H1 (cell line): ENCODE results near the gene SERPINA10. TPM values are rescaled to one million over a fixed set of nuclear protein-coding genes. Genes with fewer than 3 reads are reported as not detected.

ENCODE experiments used
- CTCF ChIA-PET: fragments of 300-600 bp; sonication (Branson Sonifier 250); formaldehyde crosslinking; loops from one replicate; lab custom pipeline; 2021; ENCODE audit not compliant: partially characterized antibody; lab: Charles Lee
- POLR2A ChIA-PET: fragments of 300-600 bp; sonication (Branson Sonifier 250); formaldehyde crosslinking; loops from one replicate; lab custom pipeline; 2021; ENCODE audit warnings: inconsistent platforms; ENCODE audit not compliant: partially characterized antibody; lab: Charles Lee
- DNase-seq, 2 experiments: peaks; one replicate each; pipeline versions ENCODE4 v3.0.0 to v3.0.0-alpha.2; 2010 to 2022; ENCODE audit warnings: low spot score in 2 of 2, low read depth in 1 of 2, mixed read lengths in 1 of 2
- FAIRE-seq: peaks from 2 replicates; lab custom pipeline; 2011; peaks lifted over from hg19 to GRCh38; lab: Jason Lieb, UNC
- H2AFZ ChIP-seq: 2 replicates; pipeline ENCODE4 v1.8.1; 2012; ENCODE audit warnings: low read length, inconsistent platforms
- H2AK5ac ChIP-seq: 2 replicates; pipeline ENCODE4 v1.6.1; 2013; ENCODE audit warnings: low read depth, low read length
- H2BK120ac ChIP-seq: replicated peaks from 2 replicates; pipeline ENCODE3; 2013; ENCODE audit warnings: low read depth, low read length, inconsistent platforms
- H2BK12ac ChIP-seq: 2 replicates; pipeline ENCODE4 v1.6.1; 2013; ENCODE audit warnings: low read depth, low read length
- H2BK15ac ChIP-seq: 2 replicates; pipeline ENCODE4 v1.6.1; 2013; ENCODE audit warnings: low read length
- H2BK20ac ChIP-seq: 2 replicates; pipeline ENCODE4 v1.6.1; 2013; ENCODE audit warnings: low read length
- H2BK5ac ChIP-seq: 2 replicates; pipeline ENCODE4 v1.6.1; 2013; ENCODE audit warnings: low read depth, low read length
- H3K14ac ChIP-seq: 2 replicates; pipeline ENCODE4 v1.6.1; 2013; ENCODE audit warnings: inconsistent platforms; ENCODE audit not compliant: insufficient read length
- H3K18ac ChIP-seq: 2 replicates; pipeline ENCODE4 v1.6.1; 2013; ENCODE audit warnings: low read length; ENCODE audit errors: extremely low read depth
- H3K23ac ChIP-seq: 2 replicates; pipeline ENCODE4 v1.6.1; 2013; ENCODE audit warnings: inconsistent platforms; ENCODE audit not compliant: insufficient read length
- H3K23me2 ChIP-seq: 2 replicates; pipeline ENCODE4 v1.6.1; 2013; ENCODE audit warnings: low read depth, low read length
- H3K27ac ChIP-seq: 2 replicates; pipeline ENCODE4 v1.6.1; 2011; ENCODE audit warnings: low read depth, low read length, inconsistent platforms
- H3K27me3 ChIP-seq, 4 experiments: replicated peaks in 1 of 4; 1 replicate in 1 of 4; 2 replicates in 3 of 4; pipeline versions ENCODE4 v1.6.1 to v1.8.1; 2011 to 2013; ENCODE audit warnings: low read length in 3 of 4, mild to moderate bottlenecking in 3 of 4, inconsistent platforms in 2 of 4, mixed read lengths in 2 of 4, moderate library complexity in 1 of 4; ENCODE audit not compliant: control insufficient read depth in 3 of 4, insufficient read depth in 3 of 4; ENCODE audit errors: extremely low read depth in 1 of 4
- H3K36me3 ChIP-seq, 4 experiments: 2 replicates each; pipeline versions ENCODE4 v1.6.1 to v1.8.1; 2011 to 2013; ENCODE audit warnings: mild to moderate bottlenecking in 4 of 4, low read length in 3 of 4, moderate library complexity in 2 of 4, control low read depth in 1 of 4, inconsistent platforms in 1 of 4; ENCODE audit not compliant: insufficient read depth in 4 of 4, control insufficient read depth in 2 of 4
- H3K4ac ChIP-seq: replicated peaks from 2 replicates; pipeline ENCODE3; 2013; ENCODE audit warnings: low read length, low read depth, mixed read lengths, inconsistent platforms; ENCODE audit not compliant: insufficient read length
- H3K4me1 ChIP-seq, 4 experiments: replicated peaks in 1 of 4; 1 replicate in 1 of 4; 2 replicates in 3 of 4; pipeline versions ENCODE4 v1.6.1 to v1.8.1; 2011 to 2013; ENCODE audit warnings: low read length in 3 of 4, inconsistent platforms in 2 of 4, mixed read lengths in 1 of 4; ENCODE audit not compliant: insufficient read depth in 4 of 4, control insufficient read depth in 3 of 4
- H3K4me2 ChIP-seq, 2 experiments: 2 replicates each; pipeline versions ENCODE4 v1.6.1 to v1.8.1; 2011 to 2013; ENCODE audit warnings: low read depth in 2 of 2, low read length in 2 of 2, control low read depth in 1 of 2, inconsistent platforms in 1 of 2, mild to moderate bottlenecking in 1 of 2; ENCODE audit not compliant: insufficient read depth in 1 of 2
- H3K4me3 ChIP-seq, 4 experiments: fragments of 200-600, 300-600 bp in 1 of 4; sonication (generic), shearing (Covaris generic), sonication (Bioruptor Twin) in 1 of 4; 2 replicates each; pipeline versions ENCODE4 v1.5.1 to v1.8.1; 2011 to 2016; ENCODE audit warnings: low read length in 4 of 4, low read depth in 3 of 4, control low read depth in 2 of 4, inconsistent platforms in 2 of 4, mild to moderate bottlenecking in 2 of 4, mixed read lengths in 1 of 4, moderate library complexity in 1 of 4; ENCODE audit not compliant: insufficient read depth in 2 of 4; ENCODE audit errors: extremely low read depth in 1 of 4
- H3K56ac ChIP-seq: replicated peaks from 2 replicates; pipeline ENCODE3; 2013; ENCODE audit warnings: low read depth, mild to moderate bottlenecking, mixed read lengths, low read length, inconsistent platforms; ENCODE audit not compliant: insufficient read length
- H3K79me1 ChIP-seq: 2 replicates; pipeline ENCODE4 v1.6.1; 2013; ENCODE audit warnings: low read depth, low read length, control low read depth
- H3K79me2 ChIP-seq, 2 experiments: 2 replicates each; pipeline versions ENCODE4 v1.6.1 to v1.8.1; 2012 to 2013; ENCODE audit warnings: low read length in 2 of 2, mild to moderate bottlenecking in 2 of 2, inconsistent platforms in 1 of 2; ENCODE audit not compliant: insufficient read depth in 2 of 2, control insufficient read depth in 1 of 2
- H3K9ac ChIP-seq, 4 experiments: replicated peaks in 1 of 4; 1 replicate in 1 of 4; 2 replicates in 3 of 4; pipeline versions ENCODE4 v1.6.1 to v1.8.1; 2011 to 2013; ENCODE audit warnings: low read depth in 3 of 4, low read length in 3 of 4, control low read depth in 2 of 4, mild to moderate bottlenecking in 2 of 4, moderate library complexity in 2 of 4, inconsistent platforms in 1 of 4; ENCODE audit errors: extremely low read depth in 1 of 4
- H3K9me3 ChIP-seq, 2 experiments: 2 replicates each; pipeline versions ENCODE4 v1.6.1 to v1.8.1; 2012 to 2013; ENCODE audit warnings: mild to moderate bottlenecking in 2 of 2, moderate library complexity in 2 of 2, control low read depth in 1 of 2, inconsistent platforms in 1 of 2, low read depth in 1 of 2, low read length in 1 of 2, mixed read lengths in 1 of 2; ENCODE audit not compliant: insufficient read depth in 2 of 2
- H4K20me1 ChIP-seq, 2 experiments: replicated peaks in 1 of 2; 2 replicates each; pipeline versions ENCODE3 to v1.8.1; 2011 to 2013; ENCODE audit warnings: inconsistent platforms in 2 of 2, low read length in 2 of 2, mild to moderate bottlenecking in 1 of 2; ENCODE audit not compliant: insufficient read depth in 2 of 2, control insufficient read depth in 1 of 2
- H4K5ac ChIP-seq: 2 replicates; pipeline ENCODE4 v1.6.1; 2013; ENCODE audit warnings: low read length, low read depth, mixed read lengths, inconsistent platforms; ENCODE audit not compliant: insufficient read length
- H4K8ac ChIP-seq: 2 replicates; pipeline ENCODE4 v1.8.0; 2013; ENCODE audit warnings: mild to moderate bottlenecking, moderate library complexity, low read length, inconsistent platforms; ENCODE audit not compliant: insufficient read depth; ENCODE audit errors: extremely low read depth
- H4K91ac ChIP-seq: replicated peaks from 2 replicates; pipeline ENCODE3; 2013; ENCODE audit warnings: low read length, mixed read lengths, inconsistent platforms; ENCODE audit not compliant: insufficient read length
- CEBPB ChIP-seq: IDR thresholded peaks from 2 replicates; pipeline ENCODE4 v1.6.1; 2012; ENCODE audit warnings: low read depth, low read length
- CHD1 ChIP-seq: IDR thresholded peaks from 2 replicates; pipeline ENCODE4 v1.6.1; 2012; ENCODE audit warnings: low read depth, low read length, improper control_type of control experiment
- KDM1A ChIP-seq: fragments of 200-600, 300-600 bp; sonication (generic); IDR thresholded peaks from 2 replicates; pipeline ENCODE4 v1.7.1; 2016; ENCODE audit warnings: mild to moderate bottlenecking, low read length, borderline replicate concordance
- POLR2A ChIP-seq, 2 experiments: IDR thresholded peaks; 1 replicate in 1 of 2; 2 replicates in 1 of 2; pipeline ENCODE4 v1.6.1; 2011; ENCODE audit warnings: low read depth in 2 of 2, low read length in 2 of 2, mild to moderate bottlenecking in 2 of 2; ENCODE audit errors: control extremely low read depth in 1 of 2
- SIN3A ChIP-seq, 2 experiments: IDR thresholded peaks in 1 of 2; conservative IDR thresholded peaks in 1 of 2; 2 replicates each; pipeline ENCODE4 v1.6.1; 2011 to 2012; ENCODE audit warnings: low read length in 2 of 2, improper control_type of control experiment in 1 of 2, low read depth in 1 of 2, mild to moderate bottlenecking in 1 of 2
- WGBS, 2 experiments: shearing (Covaris generic) in 1 of 2; methylation state at CpG; one replicate each; pipeline versions ENCODE4 v1.1.6 to v1.1.7; 2013 to 2015; ENCODE audit warnings: low lambda C conversion rate in 2 of 2, mixed read lengths in 2 of 2, inconsistent platforms in 1 of 2, low coverage in 1 of 2, missing lambda C conversion rate in 1 of 2; ENCODE audit not compliant: insufficient replicate concordance in 2 of 2, insufficient coverage in 1 of 2, insufficient read length in 1 of 2; ENCODE audit errors: extremely low coverage in 1 of 2, missing lambda C conversion rate in 1 of 2; 5-methylcytosine and 5-hydroxymethylcytosine counted together
- polyA plus RNA-seq, 7 experiments: library from polyadenylated mRNA; depleted of rRNA in 3 of 7; stranded (reverse) in 5 of 7; unstranded in 2 of 7; fragments of >200 nt in 5 of 7; fragments of 200-250 nt in 2 of 7; gene quantifications; 1 replicate in 5 of 7; 2 replicates in 1 of 7; 4 replicates in 1 of 7; pipeline versions ENCODE4 v1.2.1 to v1.2.3, GENCODE V29; 2011 to 2013; ENCODE audit warnings: missing spikeins in 2 of 7, mixed read lengths in 2 of 7
- total RNA-seq: library from RNA; stranded (reverse); fragmentation: NEBNext Ultra II Directional; extraction: Animal tissue kit (Norgen Biotek cat#: 25700); gene quantifications from 2 replicates; pipeline ENCODE4 v1.2.1, GENCODE V29; 2021

Gene SERPINA10
- total and polyA plus RNA-seq, 2 of the 8 experiments (the other 6 are each of a cell fraction or from before 2014, with no cell fraction given): not detected

DNA sequence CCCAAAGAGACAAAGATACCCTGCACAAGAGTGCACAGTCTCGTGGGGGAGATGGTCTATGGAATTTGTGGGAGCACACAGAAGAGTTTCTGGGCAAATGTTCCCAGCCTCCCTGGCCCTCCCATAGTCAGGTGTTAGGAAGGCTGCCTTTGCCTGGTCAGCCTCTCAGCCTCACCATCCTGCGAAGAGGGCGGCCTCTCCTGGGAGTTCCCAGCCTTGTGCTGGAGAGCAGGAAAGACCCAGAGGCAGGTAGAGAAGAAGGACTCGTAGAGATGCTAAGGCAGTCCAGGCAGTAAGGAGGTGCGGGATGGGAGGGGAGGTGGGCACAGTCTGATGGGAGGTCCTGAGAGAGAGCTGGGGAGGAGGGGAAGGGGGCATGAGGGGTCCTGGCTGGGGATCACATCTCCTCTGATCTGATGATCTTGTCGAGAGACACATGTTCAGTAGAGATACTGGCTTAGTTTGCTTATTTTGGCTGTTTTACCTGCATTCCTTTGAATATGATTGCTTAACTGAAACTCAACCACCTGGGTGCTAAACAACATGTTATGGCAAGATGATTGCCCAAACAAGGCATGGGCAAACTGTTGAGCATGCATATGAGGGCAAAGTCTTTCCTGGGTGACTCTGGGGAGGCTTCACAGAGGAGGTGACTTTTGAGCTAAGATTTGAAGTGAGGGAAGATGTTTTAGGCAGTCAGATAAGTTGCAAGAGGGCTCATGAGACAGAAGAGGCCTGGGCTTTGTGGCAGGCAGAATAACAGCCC, 19.6 kb upstream of the SERPINA10 start:
- POLR2A ChIA-PET: no interaction called here
- Histone ChIP-seq H3K23me2 (no peaks in the 10 kb centered on the region), H4K5ac (no peak overlapping the region)

More for the DNA sequence above, 19.6 kb upstream of the SERPINA10 start:
- H2BK120ac ChIP-seq: no peak overlapping the region
- H3K27ac ChIP-seq: no peak overlapping the region
- H3K9me3 ChIP-seq: peaks cover 3 to 8% of the 10 kb centered on the region in 2 experiments; a peak in 2 of 4 replicates
- no peak overlapping the region for H2AFZ ChIP-seq
- H2BK15ac ChIP-seq: no peak overlapping the region
- no peak overlapping the region for H3K4me3 ChIP-seq
- TF ChIP-seq KDM1A (no peak), POLR2A (IDR thresholded peaks at IDR 0.05; ENCODE audit: control extremely low read depth in 1 of 2, low read depth in 2 of 2, low read length in 2 of 2) (no peak), SIN3A (conservative IDR thresholded peaks at IDR 0.05 in 1 of 2, IDR thresholded peaks at IDR 0.05 in 1 of 2; ENCODE audit: low read depth in 1 of 2, low read length in 2 of 2) (no peak), CHD1 (no peak), CEBPB (no peak)
- no peak overlapping the region for H3K4ac ChIP-seq
- no peak overlapping the region for H4K91ac ChIP-seq
- H3K18ac ChIP-seq: no peak overlapping the region
- H3K4me1 ChIP-seq: no peaks in the 10 kb centered on the region
- H3K14ac ChIP-seq: no peak overlapping the region
- no peak for FAIRE-seq
- peak in 1 of 2 experiments; percentile 28 for DNase-seq
- H3K9ac ChIP-seq: no peak overlapping the region
- no peaks in the 10 kb centered on the region for H3K79me2 ChIP-seq
- no peak overlapping the region for H4K8ac ChIP-seq
- no peak overlapping the region for H2BK12ac ChIP-seq
- 83% methylated on average over 6 of the region's 6 CpGs; no CpG with 5 or more reads in 1 of the 2 experiments for WGBS, 2 experiments
- no peak overlapping the region for H2BK5ac ChIP-seq
- CTCF ChIA-PET: interaction anchor here (1.7 kb wide), 1 partner anchor 11 kb away, joined by 4 read pairs; the partner anchor contains the start of gene SERPINA6
- no peak overlapping the region for H3K23ac ChIP-seq
- H3K4me2 ChIP-seq: no peak overlapping the region
- no peaks in the 10 kb centered on the region for H3K27me3 ChIP-seq
- no peak overlapping the region for H2BK20ac ChIP-seq
- H3K56ac ChIP-seq: no peak overlapping the region
- no peak overlapping the region for H2AK5ac ChIP-seq
- H3K79me1 ChIP-seq: no peaks in the 10 kb centered on the region
- H4K20me1 ChIP-seq: no peaks in the 10 kb centered on the region
- H3K36me3 ChIP-seq: no peaks in the 10 kb centered on the region
